Vagina (tissue), 2 donors: ENCODE results near the gene CEP128. TPM values are rescaled to one million over a fixed set of nuclear protein-coding genes. Genes with fewer than 3 reads are reported as not detected.

ENCODE experiments used
- DNase-seq, 2 donors: peaks; one replicate each; pipeline ENCODE4 v3.0.0-alpha.2; 2017; ENCODE audit errors: extremely low spot score in 2 of 2
- H3K27ac ChIP-seq: fragments of 200-600 bp; sonication (generic); one replicate; pipeline ENCODE4 v1.5.1; 2019
- H3K27me3 ChIP-seq: fragments of 200-600 bp; sonication (generic); one replicate; pipeline ENCODE4 v1.5.1; 2019
- H3K36me3 ChIP-seq, 2 donors: fragments of 200-600 bp; sonication (generic); one replicate each; pipeline ENCODE4 v1.5.1; 2017 to 2019
- H3K4me1 ChIP-seq: fragments of 200-600 bp; sonication (generic); one replicate; pipeline ENCODE4 v1.5.1; 2019
- H3K4me3 ChIP-seq, 2 donors: fragments of 200-600 bp; sonication (generic); 1 replicate in 1 of 2; 2 replicates in 1 of 2; pipeline ENCODE4 v1.5.1; 2016 to 2019
- H3K9me3 ChIP-seq: fragments of 200-600 bp; sonication (generic); one replicate; pipeline ENCODE4 v1.5.1; 2019
- CTCF ChIP-seq, 3 experiments: fragments of 450-650 bp in 2 of 3; fragments of 200-600 bp in 1 of 3; sonication (generic) in 1 of 3; IDR thresholded peaks; one replicate each; pipeline ENCODE4 v1.5.1; 2017 to 2019; ENCODE audit warnings: antibody characterized with exemption in 3 of 3, mild to moderate bottlenecking in 2 of 3, moderate library complexity in 2 of 3
- POLR2A ChIP-seq, 2 donors: fragments of 450-650 bp; IDR thresholded peaks; one replicate each; pipeline ENCODE4 v1.6.1; 2017; ENCODE audit warnings: antibody characterized with exemption in 2 of 2, mild to moderate bottlenecking in 2 of 2, moderate library complexity in 2 of 2
- POLR2AphosphoS5 ChIP-seq, 2 donors: sonication (generic); formaldehyde crosslinking; IDR thresholded peaks; one replicate each; pipeline ENCODE4 v1.9.0; 2017; ENCODE audit warnings: antibody characterized with exemption in 2 of 2, mild to moderate bottlenecking in 2 of 2, low read depth in 1 of 2; ENCODE audit not compliant: insufficient read depth in 1 of 2
- intact Hi-C: fragments of 100-400 bp; cut with DNase I; formaldehyde crosslinking; loops from one replicate; pipeline ENCODE4 v1.15.1; 2023
- total RNA-seq: library from RNA; depleted of rRNA; stranded (reverse); fragments of >200 nt; gene quantifications from one replicate; pipeline ENCODE4 v1.2.3, GENCODE V29; 2016

Gene CEP128
- total RNA-seq, 1 donor from 2014 or later: 6.6 TPM

GRCh38 chr14:80519002-80519401 lies 422.5 kb downstream of the CEP128 start:
- no peak overlapping the region for H3K4me3 ChIP-seq
- no peak for TF ChIP-seq POLR2A (IDR thresholded peaks at IDR 0.05)
- no peak for TF ChIP-seq POLR2AphosphoS5 (IDR thresholded peaks at IDR 0.05; ENCODE audit: insufficient read depth in 1 of 2, low read depth in 1 of 2)
- no peak for TF ChIP-seq CTCF (IDR thresholded peaks at IDR 0.05)
- no peaks in the 10 kb centered on the region for H3K36me3 ChIP-seq
- intact Hi-C loops: no loop called here
- DNase-seq: no peak
- no peak overlapping the region for H3K27ac ChIP-seq
- H3K4me1 ChIP-seq: peaks cover 9% of the 10 kb centered on the region
- H3K27me3 ChIP-seq: no peaks in the 10 kb centered on the region
- no peaks in the 10 kb centered on the region for H3K9me3 ChIP-seq

GRCh38 chr14:80518173-80518572 lies 423.4 kb downstream of the CEP128 start:
- H3K36me3 ChIP-seq: no peaks in the 10 kb centered on the region
- TF ChIP-seq CTCF (IDR thresholded peaks at IDR 0.05) (no peak), POLR2AphosphoS5 (IDR thresholded peaks at IDR 0.05; ENCODE audit: insufficient read depth in 1 of 2, low read depth in 1 of 2) (no peak), POLR2A (IDR thresholded peaks at IDR 0.05) (no peak)
- H3K27ac ChIP-seq: no peak overlapping the region
- H3K9me3 ChIP-seq: no peaks in the 10 kb centered on the region
- H3K4me1 ChIP-seq: peaks cover 4% of the 10 kb centered on the region
- intact Hi-C loops: no loop called here
- H3K27me3 ChIP-seq: no peaks in the 10 kb centered on the region
- DNase-seq: no peak
- H3K4me3 ChIP-seq: no peak overlapping the region

GRCh38 chr14:80507292-80507869 lies 434.2 kb downstream of the CEP128 start:
- H3K27me3 ChIP-seq: no peaks in the 10 kb centered on the region
- TF ChIP-seq CTCF (IDR thresholded peaks at IDR 0.05) (no peak), POLR2AphosphoS5 (IDR thresholded peaks at IDR 0.05; ENCODE audit: insufficient read depth in 1 of 2, low read depth in 1 of 2) (no peak), POLR2A (IDR thresholded peaks at IDR 0.05) (no peak)
- DNase-seq: no peak

GRCh38 chr14:80504781-80505180 lies 436.8 kb downstream of the CEP128 start:
- intact Hi-C loops: no loop called here
- no peak for DNase-seq
- H3K4me1 ChIP-seq: no peaks in the 10 kb centered on the region
- TF ChIP-seq POLR2A (IDR thresholded peaks at IDR 0.05): no peak
- TF ChIP-seq CTCF (IDR thresholded peaks at IDR 0.05): no peak
- TF ChIP-seq POLR2AphosphoS5 (IDR thresholded peaks at IDR 0.05; ENCODE audit: insufficient read depth in 1 of 2, low read depth in 1 of 2): no peak
- H3K36me3 ChIP-seq: no peaks in the 10 kb centered on the region
- no peak overlapping the region for H3K27ac ChIP-seq
- no peaks in the 10 kb centered on the region for H3K9me3 ChIP-seq
- no peaks in the 10 kb centered on the region for H3K27me3 ChIP-seq
- no peak overlapping the region for H3K4me3 ChIP-seq

More at GRCh38 chr14:80507292-80507869, 434.2 kb downstream of the CEP128 start:
- Histone ChIP-seq H3K27ac (no peak overlapping the region), H3K4me3 (no peak overlapping the region), H3K9me3 (no peaks in the 10 kb centered on the region), H3K36me3 (no peaks in the 10 kb centered on the region), H3K4me1 (no peaks in the 10 kb centered on the region)
- intact Hi-C loops: no loop called here

GRCh38 chr14:80498533-80498932 lies 443.0 kb downstream of the CEP128 start:
- no peaks in the 10 kb centered on the region for H3K9me3 ChIP-seq
- no peak for TF ChIP-seq POLR2AphosphoS5 (IDR thresholded peaks at IDR 0.05; ENCODE audit: insufficient read depth in 1 of 2, low read depth in 1 of 2)
- no peak for TF ChIP-seq POLR2A (IDR thresholded peaks at IDR 0.05)
- no peak for TF ChIP-seq CTCF (IDR thresholded peaks at IDR 0.05)
- H3K36me3 ChIP-seq: no peaks in the 10 kb centered on the region
- H3K4me3 ChIP-seq: no peak overlapping the region
- intact Hi-C loops: no loop called here
- no peaks in the 10 kb centered on the region for H3K4me1 ChIP-seq
- H3K27ac ChIP-seq: no peak overlapping the region
- DNase-seq: no peak
- no peaks in the 10 kb centered on the region for H3K27me3 ChIP-seq
